ENCODE data around the gene DNAH8. TPM values are rescaled to one million over a fixed set of nuclear protein-coding genes. Genes with fewer than 3 reads are reported as not detected.
"Not testable (repeated sequence)": the region's sequence is repeated elsewhere in the genome, so short reads cannot be mapped to it uniquely, and the experiment has no call there.

DNAH8 gene
- total and polyA plus RNA-seq, 10 donors = 0.20 to 15.6 (median 5.2) TPM

DNA sequence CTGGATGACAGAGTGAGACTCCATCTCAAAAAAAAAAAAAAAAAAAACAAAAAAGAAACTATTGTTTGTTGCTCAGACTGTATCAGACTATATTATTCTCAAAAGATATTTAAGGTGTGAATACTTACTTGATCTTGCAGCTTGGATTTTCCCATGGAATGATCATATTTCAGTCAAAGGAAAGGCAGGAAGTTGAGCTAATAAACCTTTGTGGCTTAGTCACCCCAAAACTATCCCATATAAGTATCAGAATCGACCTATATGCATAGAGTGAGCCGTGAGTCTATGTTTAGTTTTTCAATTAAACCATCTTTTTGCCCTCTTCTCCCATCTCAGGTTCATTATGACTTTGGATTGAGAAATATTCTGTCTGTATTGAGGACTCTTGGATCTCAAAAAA lies 152.6 kb downstream of the DNAH8 start:
- intact Hi-C loops (cut with DNase I; ENCODE audit: low total_unique reads) = no loop called here
- no peaks in the 10 kb centered on the region for H3K9me3 ChIP-seq
- H3K36me3 ChIP-seq = no peaks in the 10 kb centered on the region
- H3K4me3 ChIP-seq = no peak overlapping the region
- no peak for DNase-seq
- peaks cover 0 to 3% (median 0%) of the 10 kb centered on the region in 7 donors for H3K27me3 ChIP-seq (replicated peaks in 1 of 7)
- TF ChIP-seq POLR2AphosphoS5 (IDR thresholded peaks at IDR 0.05) = no peak
- no peak for TF ChIP-seq POLR2A (IDR thresholded peaks at IDR 0.05)
- no peak for TF ChIP-seq CTCF (IDR thresholded peaks at IDR 0.05 in 8 of 11, conservative IDR thresholded peaks at IDR 0.05 in 3 of 11)
- WGBS, 5 donors = 74 to 85% (median 80%) methylated on average over 2 of the region's 2 CpGs
- peaks cover 0 to 3% (median 0%) of the 10 kb centered on the region in 6 donors for H3K4me1 ChIP-seq
- no peak overlapping the region for H3K27ac ChIP-seq

GRCh38 chr6:38871741-38872568 lies 156.8 kb downstream of the DNAH8 start:
- WGBS, 5 donors = 38 to 42% (median 40%) methylated on average over 15 of the region's 15 CpGs
- intact Hi-C loops (cut with DNase I; ENCODE audit: low total_unique reads) = loop anchor here (5.0 to 10.0 kb wide), 2 partner anchors 293 to 430 kb away; no protein-coding TSS in a partner anchor
- DNase-seq = no peak
- TF ChIP-seq CTCF (IDR thresholded peaks at IDR 0.05 in 8 of 11, conservative IDR thresholded peaks at IDR 0.05 in 3 of 11) = peak; percentile 57 to 90 (median 78)
- no peak for TF ChIP-seq POLR2AphosphoS5 (IDR thresholded peaks at IDR 0.05)
- no peak for TF ChIP-seq POLR2A (IDR thresholded peaks at IDR 0.05)
- Histone ChIP-seq H3K4me3 (no peak overlapping the region), H3K9me3 (no peaks in the 10 kb centered on the region), H3K27me3 (replicated peaks in 1 of 7) (peaks cover 0 to 3% (median 0%) of the 10 kb centered on the region in 7 donors), H3K27ac (no peak overlapping the region), H3K36me3 (no peaks in the 10 kb centered on the region), H3K4me1 (peaks cover 0 to 18% (median 5%) of the 10 kb centered on the region in 6 donors)

- H3K27me3 ChIP-seq (replicated peaks in 1 of 7) = peaks cover 0 to 3% (median 0%) of the 10 kb centered on the region in 7 donors
- intact Hi-C loops (cut with DNase I; ENCODE audit: low total_unique reads) = loop anchor here (5.0 to 10.0 kb wide), 2 partner anchors 292 to 429 kb away; no protein-coding TSS in a partner anchor
- H3K9me3 ChIP-seq = no peaks in the 10 kb centered on the region
- no peak for TF ChIP-seq POLR2A (IDR thresholded peaks at IDR 0.05)
- TF ChIP-seq POLR2AphosphoS5 (IDR thresholded peaks at IDR 0.05) = no peak
- no peak for TF ChIP-seq CTCF (IDR thresholded peaks at IDR 0.05 in 8 of 11, conservative IDR thresholded peaks at IDR 0.05 in 3 of 11)
- WGBS, 5 donors = 72 to 76% (median 74%) methylated on average over 6 of the region's 6 CpGs
- no peak for DNase-seq
- no peaks in the 10 kb centered on the region for H3K36me3 ChIP-seq
- no peak overlapping the region for H3K4me3 ChIP-seq
- no peak overlapping the region for H3K27ac ChIP-seq
- peaks cover 0 to 20% (median 5%) of the 10 kb centered on the region in 6 donors for H3K4me1 ChIP-seq
Observed at GRCh38 chr6:38873001-38873400, 157.9 kb downstream of the DNAH8 start.

DNA sequence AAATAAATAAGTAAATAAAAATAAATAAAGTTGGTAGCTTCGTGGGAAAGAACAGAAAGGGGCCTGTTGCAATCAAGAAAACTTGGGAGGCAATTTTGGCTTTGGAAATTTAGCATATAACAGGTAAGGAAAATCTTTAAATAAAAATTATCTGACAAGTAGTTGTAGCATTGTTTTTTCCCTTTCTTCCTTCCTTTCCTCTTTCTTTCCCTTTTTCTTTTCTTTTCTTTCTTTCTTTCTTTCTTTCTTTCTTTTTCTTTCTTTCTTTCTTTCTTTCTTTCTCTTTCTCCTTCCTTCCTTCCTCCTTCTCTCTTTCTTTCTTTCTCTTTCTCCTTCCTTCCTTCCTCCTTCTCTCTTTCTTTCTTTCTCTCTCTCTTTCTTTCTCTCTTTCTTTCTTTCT lies 158.7 kb downstream of the DNAH8 start:
- H3K4me1 ChIP-seq = peaks cover 0 to 20% (median 5%) of the 10 kb centered on the region in 6 donors
- H3K9me3 ChIP-seq; DNase-seq; H3K27me3 ChIP-seq (replicated peaks in 1 of 7); H3K36me3 ChIP-seq; H3K27ac ChIP-seq; H3K4me3 ChIP-seq: not testable (repeated sequence)
- intact Hi-C loops (cut with DNase I; ENCODE audit: low total_unique reads) = loop anchor here (5.0 to 10.0 kb wide), 2 partner anchors 291 to 428 kb away; no protein-coding TSS in a partner anchor
- WGBS, 5 donors = 50 to 94% (median 73%) methylated on average over 1 of the region's 1 CpG

Data from spleen (tissue), 11 donors.